ENCODE measurements around the gene ANKRD27.

DNA sequence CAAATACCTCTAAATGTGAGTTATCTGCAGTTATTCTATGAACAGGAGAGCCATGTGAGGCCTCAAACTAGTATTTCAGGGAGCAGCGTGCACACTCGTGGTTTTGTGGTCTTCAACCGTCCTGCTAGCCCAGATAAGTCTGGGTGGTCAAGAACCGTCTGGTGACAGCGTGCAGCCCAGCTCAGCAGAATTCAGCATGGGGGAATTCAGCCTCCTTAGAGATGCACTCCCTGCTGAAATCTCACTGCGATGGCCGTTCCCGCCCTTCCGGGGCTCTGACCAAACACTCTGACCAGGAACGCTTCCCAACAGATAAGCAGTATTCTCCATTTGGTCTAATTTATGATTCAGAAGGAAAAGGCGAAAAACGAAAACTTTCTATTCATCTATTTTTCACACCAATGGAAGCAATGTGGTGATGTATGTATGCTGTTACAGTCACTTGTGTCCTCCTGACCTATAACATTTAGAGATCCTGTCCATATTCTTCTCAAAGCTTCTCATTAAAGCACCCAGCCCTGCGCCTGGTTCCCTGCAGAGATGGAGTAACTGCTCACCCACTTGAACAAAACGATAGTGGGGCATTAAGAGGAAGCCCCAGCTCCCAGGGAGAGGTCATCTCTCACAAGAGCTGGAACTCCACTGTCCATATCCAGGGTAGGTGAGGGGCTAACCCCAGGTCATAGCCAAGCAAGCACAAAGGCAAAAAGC lies 2.9 kb downstream of the ANKRD27 start:
- TF ChIP-seq, protein P1, sequence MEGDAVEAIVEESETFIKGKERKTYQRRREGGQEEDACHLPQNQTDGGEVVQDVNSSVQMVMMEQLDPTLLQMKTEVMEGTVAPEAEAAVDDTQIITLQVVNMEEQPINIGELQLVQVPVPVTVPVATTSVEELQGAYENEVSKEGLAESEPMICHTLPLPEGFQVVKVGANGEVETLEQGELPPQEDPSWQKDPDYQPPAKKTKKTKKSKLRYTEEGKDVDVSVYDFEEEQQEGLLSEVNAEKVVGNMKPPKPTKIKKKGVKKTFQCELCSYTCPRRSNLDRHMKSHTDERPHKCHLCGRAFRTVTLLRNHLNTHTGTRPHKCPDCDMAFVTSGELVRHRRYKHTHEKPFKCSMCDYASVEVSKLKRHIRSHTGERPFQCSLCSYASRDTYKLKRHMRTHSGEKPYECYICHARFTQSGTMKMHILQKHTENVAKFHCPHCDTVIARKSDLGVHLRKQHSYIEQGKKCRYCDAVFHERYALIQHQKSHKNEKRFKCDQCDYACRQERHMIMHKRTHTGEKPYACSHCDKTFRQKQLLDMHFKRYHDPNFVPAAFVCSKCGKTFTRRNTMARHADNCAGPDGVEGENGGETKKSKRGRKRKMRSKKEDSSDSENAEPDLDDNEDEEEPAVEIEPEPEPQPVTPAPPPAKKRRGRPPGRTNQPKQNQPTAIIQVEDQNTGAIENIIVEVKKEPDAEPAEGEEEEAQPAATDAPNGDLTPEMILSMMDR (IDR thresholded peaks at IDR 0.05) = no peak
- TF ChIP-seq POLR2AphosphoS5 (IDR thresholded peaks at IDR 0.05) (no peak), POLR2A (IDR thresholded peaks at IDR 0.05) (no peak)

Data from suprapubic skin (tissue), 4 donors.